ENCODE results near the gene ZNF277. TPM values are rescaled to one million over a fixed set of nuclear protein-coding genes. Genes with fewer than 3 reads are reported as not detected.

Gene ZNF277
- total RNA-seq, 1 experiment from 2014 or later: 23.3 TPM

DNA sequence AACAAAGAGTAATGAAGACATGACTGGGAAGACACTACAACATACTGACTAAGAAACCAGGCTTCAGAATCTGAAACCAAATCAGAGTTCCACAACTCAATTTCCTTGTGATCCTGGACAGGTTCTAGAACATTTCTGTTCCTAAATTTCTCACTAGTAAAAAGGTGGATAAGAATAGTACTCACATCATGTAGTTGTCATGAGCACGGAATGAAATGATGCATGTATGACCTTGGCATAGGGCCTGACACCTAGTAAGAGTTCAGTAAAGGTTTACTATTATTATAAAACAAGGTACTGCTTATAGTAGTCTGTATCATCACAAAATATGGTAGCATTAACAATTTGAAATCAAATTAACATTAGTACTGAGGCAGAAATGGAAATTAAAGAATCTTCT is 20.2 kb upstream of the ZNF277 start:
- ChIA-PET CTCF (no interaction called here), POLR2A (ENCODE audit: unreplicated experiment) (no interaction called here)
- Histone ChIP-seq H3K27ac (no peak overlapping the region), H3F3A (ENCODE audit: insufficient read depth, low read depth) (no peaks in the 10 kb centered on the region), H3K36me3 (ENCODE audit: low read depth) (no peaks in the 10 kb centered on the region), H3K4me2 (no peak overlapping the region), H3K9me2 (ENCODE audit: insufficient read depth) (no peaks in the 10 kb centered on the region), H3K4me1 (replicated peaks; ENCODE audit: insufficient read depth) (no peaks in the 10 kb centered on the region), H3K4me3 (no peak overlapping the region), H2AFZ (no peak overlapping the region), H3K27me3 (ENCODE audit: insufficient read depth, low read depth) (no peaks in the 10 kb centered on the region), H3K9me3 (ENCODE audit: insufficient read depth, low read depth) (no peaks in the 10 kb centered on the region), H4K20me1 (ENCODE audit: insufficient read depth) (no peaks in the 10 kb centered on the region), H3K79me2 (ENCODE audit: low read depth) (no peaks in the 10 kb centered on the region)
- TF ChIP-seq, protein P1, sequence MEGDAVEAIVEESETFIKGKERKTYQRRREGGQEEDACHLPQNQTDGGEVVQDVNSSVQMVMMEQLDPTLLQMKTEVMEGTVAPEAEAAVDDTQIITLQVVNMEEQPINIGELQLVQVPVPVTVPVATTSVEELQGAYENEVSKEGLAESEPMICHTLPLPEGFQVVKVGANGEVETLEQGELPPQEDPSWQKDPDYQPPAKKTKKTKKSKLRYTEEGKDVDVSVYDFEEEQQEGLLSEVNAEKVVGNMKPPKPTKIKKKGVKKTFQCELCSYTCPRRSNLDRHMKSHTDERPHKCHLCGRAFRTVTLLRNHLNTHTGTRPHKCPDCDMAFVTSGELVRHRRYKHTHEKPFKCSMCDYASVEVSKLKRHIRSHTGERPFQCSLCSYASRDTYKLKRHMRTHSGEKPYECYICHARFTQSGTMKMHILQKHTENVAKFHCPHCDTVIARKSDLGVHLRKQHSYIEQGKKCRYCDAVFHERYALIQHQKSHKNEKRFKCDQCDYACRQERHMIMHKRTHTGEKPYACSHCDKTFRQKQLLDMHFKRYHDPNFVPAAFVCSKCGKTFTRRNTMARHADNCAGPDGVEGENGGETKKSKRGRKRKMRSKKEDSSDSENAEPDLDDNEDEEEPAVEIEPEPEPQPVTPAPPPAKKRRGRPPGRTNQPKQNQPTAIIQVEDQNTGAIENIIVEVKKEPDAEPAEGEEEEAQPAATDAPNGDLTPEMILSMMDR (conservative IDR thresholded peaks at IDR 0.05): no peak
- no peak for TF ChIP-seq EZH2 (IDR thresholded peaks at IDR 0.05; ENCODE audit: low read depth)
- DNase-seq: no peak
- no TSS peak for BruUV-seq (replicated peaks)
- intact Hi-C loops (cut with micrococcal nuclease; ENCODE audit: unreplicated experiment): no loop called here

DNA sequence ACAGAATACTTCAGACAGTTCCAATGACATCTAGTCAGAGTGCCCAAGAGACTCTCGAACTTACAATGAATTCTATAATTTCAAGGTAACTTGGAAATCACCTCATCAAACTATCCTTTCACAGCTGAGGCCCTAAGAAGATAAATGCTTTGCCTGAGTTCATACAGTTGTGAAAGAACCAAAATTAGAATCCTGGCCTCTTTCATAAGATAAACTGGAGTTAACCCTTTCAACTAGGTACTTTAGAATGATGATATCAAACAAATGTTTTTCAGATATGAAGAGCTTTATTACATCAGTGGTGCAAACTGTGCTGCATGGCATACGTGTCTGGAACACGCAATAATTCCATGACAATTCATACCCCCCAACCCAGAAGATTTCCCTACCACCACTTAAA is 18.2 kb upstream of the ZNF277 start:
- ChIA-PET CTCF (no interaction called here), POLR2A (ENCODE audit: unreplicated experiment) (no interaction called here)
- Histone ChIP-seq H3K4me2 (no peak overlapping the region), H3K9me2 (ENCODE audit: insufficient read depth) (no peaks in the 10 kb centered on the region), H2AFZ (no peak overlapping the region), H3K4me1 (replicated peaks; ENCODE audit: insufficient read depth) (peaks cover 11% of the 10 kb centered on the region), H3K4me3 (no peak overlapping the region), H3K27ac (no peak overlapping the region), H3F3A (ENCODE audit: insufficient read depth, low read depth) (peaks cover 10% of the 10 kb centered on the region; the same call in 1 of the 2 replicates), H4K20me1 (ENCODE audit: insufficient read depth) (no peaks in the 10 kb centered on the region), H3K79me2 (ENCODE audit: low read depth) (no peaks in the 10 kb centered on the region), H3K36me3 (ENCODE audit: low read depth) (no peaks in the 10 kb centered on the region), H3K9me3 (ENCODE audit: insufficient read depth, low read depth) (no peaks in the 10 kb centered on the region), H3K27me3 (ENCODE audit: insufficient read depth, low read depth) (no peaks in the 10 kb centered on the region)
- no peak for TF ChIP-seq EZH2 (IDR thresholded peaks at IDR 0.05; ENCODE audit: low read depth)
- TF ChIP-seq, protein P1 (conservative IDR thresholded peaks at IDR 0.05): no peak
- no TSS peak for BruUV-seq (replicated peaks)
- intact Hi-C loops (cut with micrococcal nuclease; ENCODE audit: unreplicated experiment): no loop called here
- no peak for DNase-seq

DNA sequence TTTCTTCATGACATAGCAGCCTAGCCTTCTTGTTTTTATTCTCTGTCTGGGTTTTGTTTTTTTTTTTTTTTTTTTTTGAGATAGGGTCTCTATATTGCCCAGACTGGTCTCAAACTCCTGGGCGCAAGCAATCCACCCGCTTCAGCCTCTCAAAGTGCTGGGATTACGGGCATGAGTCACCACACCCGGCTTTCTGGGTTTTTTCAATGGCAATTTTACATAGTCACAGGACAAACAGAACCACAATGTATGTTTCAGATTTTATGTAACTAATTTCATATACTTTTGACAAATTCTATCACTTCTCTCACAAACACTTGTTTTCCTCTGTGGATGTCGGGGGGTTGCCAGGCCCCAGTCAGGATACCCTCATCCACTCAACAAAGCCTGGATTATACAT is 16.8 kb upstream of the ZNF277 start:
- CTCF ChIA-PET: no interaction called here
- peaks cover 11% of the 10 kb centered on the region for H3K4me1 ChIP-seq (replicated peaks; ENCODE audit: insufficient read depth)
- no peaks in the 10 kb centered on the region for H4K20me1 ChIP-seq (ENCODE audit: insufficient read depth)
- no peaks in the 10 kb centered on the region for H3K9me2 ChIP-seq (ENCODE audit: insufficient read depth)
- no peaks in the 10 kb centered on the region for H3K27me3 ChIP-seq (ENCODE audit: insufficient read depth, low read depth)
- no peak overlapping the region for H3K27ac ChIP-seq
- H2AFZ ChIP-seq: no peak overlapping the region
- no peak overlapping the region for H3K4me3 ChIP-seq
- DNase-seq: no peak
- H3K9me3 ChIP-seq (ENCODE audit: insufficient read depth, low read depth): no peaks in the 10 kb centered on the region
- H3K36me3 ChIP-seq (ENCODE audit: low read depth): no peaks in the 10 kb centered on the region
- H3K79me2 ChIP-seq (ENCODE audit: low read depth): no peaks in the 10 kb centered on the region
- TF ChIP-seq, protein P1 (conservative IDR thresholded peaks at IDR 0.05): no peak
- TF ChIP-seq EZH2 (IDR thresholded peaks at IDR 0.05; ENCODE audit: low read depth): no peak
- intact Hi-C loops (cut with micrococcal nuclease; ENCODE audit: unreplicated experiment): loop anchor here (5.0 kb wide), 1 partner anchor 107 kb away; no protein-coding TSS in a partner anchor
- POLR2A ChIA-PET (ENCODE audit: unreplicated experiment): no interaction called here
- no TSS peak for BruUV-seq (replicated peaks)
- H3F3A ChIP-seq (ENCODE audit: insufficient read depth, low read depth): peaks cover 10% of the 10 kb centered on the region; the same call in 1 of the 2 replicates
- H3K4me2 ChIP-seq: no peak overlapping the region
